ENCODE measurements around the gene PRR30.

PRR30 gene

GRCh38 chr2:27158468-27158867 lies 19.3 kb upstream of the PRR30 start:
- CTCF ChIA-PET = interaction anchor here (1.8 to 3.5 kb wide), 2 partner anchors 8 to 11 kb away, joined by 6 to 16 read pairs; no protein-coding TSS in a partner anchor
- TF ChIP-seq ZNF473 (tag by site-specific recombination; IDR thresholded peaks at IDR 0.05) (no peak), SETDB1 (IDR thresholded peaks at IDR 0.05; ENCODE audit: insufficient read length, low read length) (no peak), OVOL3 (tag by site-specific recombination; IDR thresholded peaks at IDR 0.05) (no peak), ZNF610 (tag by site-specific recombination; IDR thresholded peaks at IDR 0.05; ENCODE audit: borderline replicate concordance) (no peak), HIC1 (tag by site-specific recombination; IDR thresholded peaks at IDR 0.05) (no peak), ZFHX2 (tag by site-specific recombination; conservative IDR thresholded peaks at IDR 0.05) (no peak), ZNF513 (tag by site-specific recombination; IDR thresholded peaks at IDR 0.05) (no peak), ZEB2 (tag by site-specific recombination; IDR thresholded peaks at IDR 0.05) (no peak), GLIS1 (tag by site-specific recombination; IDR thresholded peaks at IDR 0.05) (no peak), ZNF707 (tag by site-specific recombination; IDR thresholded peaks at IDR 0.05) (no peak), ZNF837 (tag by site-specific recombination; IDR thresholded peaks at IDR 0.05) (no peak), ZNF529 (tag by site-specific recombination; IDR thresholded peaks at IDR 0.05; ENCODE audit: insufficient replicate concordance) (no peak), ZNF324 (tag by site-specific recombination; IDR thresholded peaks at IDR 0.05) (no peak), ZFP41 (tag by site-specific recombination; IDR thresholded peaks at IDR 0.05; ENCODE audit: borderline replicate concordance) (no peak), ZBTB1 (tag by site-specific recombination; IDR thresholded peaks at IDR 0.05) (no peak), ZNF621 (tag by site-specific recombination; IDR thresholded peaks at IDR 0.05) (no peak)
- POLR2A ChIA-PET = no interaction called here

GRCh38 chr2:27155069-27155520 lies 15.9 kb upstream of the PRR30 start:
- ChIA-PET POLR2A (no interaction called here), CTCF (interaction anchor here (0.8 to 4.5 kb wide), 2 partner anchors 15 to 37 kb away, joined by 3 to 22 read pairs; no protein-coding TSS in a partner anchor)
- Histone ChIP-seq H3K36me3 (ENCODE audit: control insufficient read depth in 2 of 2, insufficient read depth in 1 of 2, low read length in 2 of 2) (no peaks in the 10 kb centered on the region), H3K4me1 (ENCODE audit: control insufficient read depth, insufficient read depth, low read length) (no peaks in the 10 kb centered on the region), H3K27ac (ENCODE audit: extremely low read depth, low read depth, low read length) (no peak overlapping the region), H3K9me3 (ENCODE audit: control insufficient read depth, insufficient read depth, low read depth, low read length) (no peaks in the 10 kb centered on the region), H3K4me3 (ENCODE audit: low read depth, low read length) (no peak overlapping the region)
- TF ChIP-seq ZBTB44 (tag by site-specific recombination; IDR thresholded peaks at IDR 0.05) (no peak), SP7 (tag by site-specific recombination; IDR thresholded peaks at IDR 0.05) (no peak), ZNF157 (tag by site-specific recombination; IDR thresholded peaks at IDR 0.05) (no peak)

More at GRCh38 chr2:27158468-27158867, 19.3 kb upstream of the PRR30 start:
- no peaks in the 10 kb centered on the region for H3K36me3 ChIP-seq (ENCODE audit: control insufficient read depth in 2 of 2, insufficient read depth in 1 of 2, low read length in 2 of 2)
- no peaks in the 10 kb centered on the region for H3K9me3 ChIP-seq (ENCODE audit: control insufficient read depth, insufficient read depth, low read depth, low read length)
- no peak overlapping the region for H3K27ac ChIP-seq (ENCODE audit: extremely low read depth, low read depth, low read length)
- no peak overlapping the region for H3K4me3 ChIP-seq (ENCODE audit: low read depth, low read length)
- H3K4me1 ChIP-seq (ENCODE audit: control insufficient read depth, insufficient read depth, low read length) = no peaks in the 10 kb centered on the region
